DMS 273 (cell line): Measurements from ENCODE around the gene TBX5.

Experiments
- DNase-seq: peaks from one replicate; lab custom pipeline; 2025; ENCODE audit not compliant: unreplicated experiment; lab: John Stamatoyannopoulos, UW

Gene TBX5

DNA sequence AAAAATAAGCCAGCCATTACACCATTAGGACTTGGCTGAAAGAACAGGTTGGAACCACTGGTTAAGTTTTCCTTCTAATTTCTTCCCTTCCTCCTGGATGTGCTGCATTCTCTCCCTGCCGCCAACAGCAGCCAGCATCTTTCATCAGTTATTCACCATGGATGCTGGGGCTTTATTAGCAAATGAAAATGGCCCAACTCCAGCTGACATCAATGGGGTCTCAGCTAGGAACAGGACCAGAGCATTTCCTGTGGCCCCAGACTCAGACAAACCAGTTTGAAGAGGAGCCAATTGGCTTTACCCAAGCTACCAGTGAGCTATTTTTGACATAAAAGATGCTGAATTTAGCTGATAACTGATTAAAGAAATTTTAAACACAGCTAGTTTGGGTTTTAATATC lies 26.0 kb upstream of the TBX5 start:
- no peak for DNase-seq

DNA sequence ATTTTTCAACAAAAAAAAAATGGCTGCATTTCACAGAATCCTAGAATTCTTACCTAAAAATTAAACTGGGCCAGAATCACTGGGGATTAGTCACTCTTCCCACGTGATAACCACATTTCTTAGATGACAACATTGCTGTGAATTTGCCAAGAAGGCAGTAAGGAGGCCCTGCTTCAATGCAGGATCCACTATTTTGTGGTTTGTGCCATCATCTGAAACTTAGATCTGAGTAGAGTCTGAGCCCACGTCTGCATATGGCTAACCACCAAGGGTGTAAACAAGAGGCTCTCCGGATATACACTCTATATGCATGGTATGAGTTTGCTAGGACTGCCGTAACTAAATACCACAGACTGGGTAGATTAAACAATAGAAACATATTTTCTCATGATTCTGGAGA lies 24.4 kb upstream of the TBX5 start:
- no peak for DNase-seq

DNA sequence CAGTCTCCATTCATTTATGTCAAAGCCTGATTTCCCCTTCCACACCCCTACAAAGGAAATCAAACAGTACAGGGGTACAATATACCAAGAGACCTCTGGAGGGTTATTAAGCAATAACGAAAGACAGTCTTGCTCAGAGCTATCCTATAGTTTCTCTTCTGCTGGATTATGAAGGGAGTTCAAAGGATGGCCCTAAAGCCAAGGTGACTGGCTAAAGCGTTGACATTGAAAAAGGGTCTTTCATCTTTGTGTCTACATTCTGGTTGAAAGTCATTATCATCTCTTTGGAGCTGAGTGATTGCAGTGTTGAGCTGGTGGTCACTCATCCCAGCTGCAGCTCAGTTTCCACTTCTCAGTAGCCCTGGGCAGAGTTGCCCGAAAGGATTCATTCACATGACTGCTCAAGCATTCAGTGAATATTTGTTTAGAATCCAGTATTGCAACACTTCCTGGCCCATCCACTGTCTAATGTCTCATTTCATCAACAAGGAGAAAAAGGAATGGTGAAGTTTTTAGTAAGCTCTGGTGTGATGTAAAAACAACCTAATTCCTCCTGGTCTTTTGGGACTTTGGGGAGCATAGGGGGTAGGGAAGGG lies 19.2 kb upstream of the TBX5 start:
- DNase-seq: no peak

DNA sequence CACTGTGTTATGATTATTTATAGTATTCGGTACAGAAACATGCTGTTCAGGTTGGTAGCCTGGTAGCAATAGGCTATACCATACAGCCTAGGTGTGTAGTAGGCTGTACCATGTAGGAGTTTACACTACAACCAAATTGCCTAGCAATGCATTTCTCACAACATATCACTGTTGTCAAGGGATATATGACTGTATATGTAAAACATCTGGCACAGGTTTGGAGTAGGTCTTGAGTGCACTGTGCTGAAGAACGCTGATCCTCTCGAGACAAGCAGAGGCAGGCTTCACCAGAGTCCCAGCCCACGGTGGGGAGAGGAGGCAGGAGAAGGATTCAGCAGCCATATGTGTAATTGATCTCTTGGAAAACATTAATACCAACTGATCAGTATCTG lies 15.0 kb upstream of the TBX5 start:
- DNase-seq: no peak

DNA sequence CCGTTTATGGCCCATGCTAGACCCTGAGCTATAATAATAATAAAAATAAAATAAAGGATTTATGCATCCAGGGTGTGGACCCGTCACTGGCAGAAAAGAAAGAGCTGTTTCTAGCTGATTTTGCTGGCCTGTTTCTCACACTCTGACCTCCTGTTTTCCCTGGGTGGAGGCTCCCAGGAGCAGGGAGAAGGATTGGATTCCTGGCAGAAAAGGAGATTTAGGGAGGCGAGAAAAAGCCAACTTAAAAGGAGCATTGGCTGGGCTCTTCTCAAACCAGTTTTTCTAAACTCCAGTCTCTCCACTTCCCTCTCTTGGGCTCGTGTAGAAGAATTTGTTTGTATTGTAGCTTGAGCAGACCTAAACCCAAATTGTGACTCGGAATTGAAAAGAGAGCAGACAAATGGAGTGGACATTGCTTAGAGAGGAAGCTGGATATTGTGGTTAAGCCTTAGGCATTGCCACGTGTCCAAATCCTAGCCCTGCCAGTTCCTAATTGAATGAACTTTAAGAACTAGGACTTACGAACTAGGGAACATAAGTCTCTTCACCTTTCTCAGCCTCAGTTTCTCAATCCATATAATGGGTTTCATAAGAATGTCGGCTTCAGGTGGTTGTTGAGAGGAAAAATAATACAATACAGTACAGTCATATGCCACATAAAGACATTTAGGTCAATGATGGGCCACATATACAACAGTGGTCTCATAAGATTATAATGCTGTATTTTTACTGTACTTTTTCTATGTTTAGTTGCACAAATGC lies 14.4 kb upstream of the TBX5 start:
- no peak for DNase-seq

DNA sequence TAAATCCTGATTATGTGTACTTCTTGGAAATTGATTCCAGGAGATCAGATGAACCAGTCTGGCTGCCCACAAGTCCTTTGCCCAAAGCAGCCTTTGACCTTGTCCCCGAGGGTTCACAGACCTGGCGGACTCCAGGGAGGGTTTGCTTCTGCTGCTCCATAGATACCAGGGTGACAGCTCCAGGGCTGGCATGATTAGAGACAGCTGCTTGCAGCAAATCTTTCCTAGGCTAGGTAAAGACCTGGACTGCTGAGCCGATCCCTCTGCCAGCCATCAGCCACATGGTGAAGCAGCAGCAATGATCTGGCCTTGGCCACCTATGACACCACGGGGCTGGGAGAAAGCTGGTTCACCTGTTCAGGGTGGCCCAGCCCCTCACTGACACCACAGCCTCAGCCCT lies 10.1 kb upstream of the TBX5 start:
- no peak for DNase-seq

DNA sequence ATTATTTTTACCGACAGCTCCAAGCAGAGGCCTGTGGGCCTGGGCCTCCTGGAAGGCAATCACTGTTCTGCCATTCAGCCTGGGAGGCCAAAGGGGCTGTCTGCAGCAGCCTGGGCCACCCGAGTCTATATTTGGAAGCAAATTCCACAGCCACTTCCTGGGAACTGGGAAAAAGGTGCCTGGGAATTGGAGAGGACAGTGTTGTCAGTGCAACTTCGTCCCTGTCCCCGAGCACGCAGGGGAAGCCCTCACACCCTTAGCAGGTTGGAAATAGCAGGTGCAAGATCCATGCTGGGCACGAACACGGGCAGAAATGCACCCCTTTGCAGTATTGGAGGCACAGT lies 9.6 kb upstream of the TBX5 start:
- DNase-seq: no peak

DNA sequence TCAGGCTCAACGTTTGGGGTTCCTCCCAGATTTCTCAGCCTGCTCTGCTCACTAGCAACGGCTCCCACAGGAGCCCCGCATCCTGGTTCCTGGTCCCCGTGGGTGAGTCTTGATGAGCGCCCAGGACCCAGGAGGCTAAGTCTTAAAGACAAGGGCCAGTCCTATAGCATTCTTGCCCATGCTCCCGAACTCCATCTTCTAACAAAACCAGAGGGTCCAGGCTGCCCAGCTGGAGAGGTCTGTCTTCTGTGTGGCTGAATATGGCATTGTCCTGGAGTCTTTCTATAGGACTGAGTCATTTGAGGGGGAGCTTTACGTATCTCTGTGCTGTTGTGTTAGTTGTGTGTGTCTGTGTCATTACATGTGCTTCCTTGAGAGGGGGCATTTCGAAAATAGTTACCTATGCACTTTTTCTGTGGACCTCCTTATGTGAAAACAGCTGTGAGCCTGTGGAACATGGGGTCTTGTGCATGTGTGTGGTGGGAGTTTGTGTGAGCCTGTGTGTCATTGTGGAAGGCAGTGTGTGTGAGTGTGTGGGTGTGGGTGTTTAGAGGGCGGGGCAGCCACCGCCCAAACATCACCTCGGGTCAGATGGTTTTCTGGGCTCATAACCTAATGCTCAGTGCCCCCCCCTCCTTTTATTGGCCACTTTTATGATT lies 9.1 kb upstream of the TBX5 start:
- no peak for DNase-seq

DNA sequence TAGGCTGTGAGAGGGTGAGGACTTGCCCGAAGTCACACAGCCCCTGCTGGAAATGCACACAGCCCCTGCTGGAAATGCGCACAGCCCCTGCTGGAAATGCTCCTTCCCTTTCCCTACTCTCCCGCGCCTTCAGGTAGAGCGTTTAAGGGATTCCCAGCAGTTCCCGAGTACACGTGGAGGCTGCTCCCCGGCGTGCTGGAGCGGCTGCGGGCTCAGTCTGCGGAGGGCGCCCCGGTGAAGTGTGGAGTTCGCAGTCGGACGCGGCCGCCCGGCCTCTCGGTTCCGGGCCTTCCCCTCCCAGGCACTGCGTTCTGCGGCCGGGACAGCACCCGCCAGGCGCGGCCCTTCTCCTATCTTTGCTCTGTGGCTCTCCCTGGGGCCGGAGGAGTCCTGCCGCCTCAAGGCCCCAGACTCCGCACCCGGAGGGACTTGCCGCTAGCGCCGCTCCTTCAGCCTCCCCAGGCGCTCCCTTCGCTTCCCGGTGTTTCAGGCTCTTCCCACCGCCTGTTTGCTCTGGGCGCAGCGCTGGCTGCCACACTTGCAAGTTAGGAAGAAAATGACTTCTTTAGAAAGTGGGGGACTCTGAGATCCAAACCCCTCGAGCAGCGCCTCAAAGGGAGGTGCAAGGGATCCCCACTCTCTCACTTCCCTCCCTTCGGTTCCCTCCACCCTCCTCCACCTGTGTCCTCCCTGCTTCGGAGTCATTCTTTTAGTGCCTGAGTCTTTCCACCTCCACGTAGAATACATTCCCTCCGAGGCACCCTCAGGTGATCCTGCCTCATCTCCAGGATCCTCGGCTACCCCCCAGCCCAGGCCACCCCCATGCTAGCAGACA lies 8.3 kb upstream of the TBX5 start:
- DNase-seq: no peak

DNA sequence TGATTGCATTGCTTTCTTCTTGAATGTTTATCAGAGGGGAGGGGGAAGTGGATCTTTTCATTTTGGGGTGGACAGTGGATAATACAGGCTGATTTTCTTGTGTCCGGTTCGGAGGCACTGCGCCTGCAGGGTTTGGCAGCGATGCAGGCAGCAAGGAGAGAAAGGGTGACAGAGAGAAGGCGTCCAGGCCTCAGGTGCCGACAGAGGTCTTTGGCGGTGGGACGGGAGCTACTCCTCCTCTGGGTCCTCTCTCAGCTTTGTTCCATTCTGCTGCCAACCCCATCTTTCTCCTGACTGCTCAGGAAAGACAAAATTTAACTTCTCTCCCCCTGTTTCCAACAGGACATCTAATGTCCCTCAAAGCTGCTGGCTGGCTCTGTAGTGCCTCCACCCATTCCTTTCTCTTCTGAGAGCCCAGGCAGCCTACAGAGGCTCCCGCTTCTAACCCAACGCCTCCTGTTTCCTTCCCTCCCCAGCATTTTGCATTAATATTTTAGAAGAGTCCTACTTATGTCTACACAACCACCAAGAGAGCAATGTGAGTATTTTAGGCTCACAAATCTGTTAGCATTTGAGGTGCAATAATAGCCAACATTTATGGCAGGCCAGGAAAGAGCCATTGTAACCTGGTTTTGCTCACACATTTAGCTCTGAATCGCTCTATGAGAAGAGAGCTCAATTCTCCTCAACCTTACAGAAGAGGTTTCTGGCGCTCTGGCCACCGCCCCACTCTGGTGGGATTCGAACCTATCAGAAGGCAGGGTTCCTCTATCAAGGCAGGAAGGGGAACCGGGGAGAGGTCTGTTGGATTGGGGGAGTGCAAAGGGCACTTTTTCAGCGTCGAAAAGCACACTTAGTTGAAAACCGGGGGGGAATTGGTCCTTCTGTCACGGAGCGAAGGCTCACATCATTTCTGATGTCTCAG lies 7.1 kb upstream of the TBX5 start:
- no peak for DNase-seq

DNA sequence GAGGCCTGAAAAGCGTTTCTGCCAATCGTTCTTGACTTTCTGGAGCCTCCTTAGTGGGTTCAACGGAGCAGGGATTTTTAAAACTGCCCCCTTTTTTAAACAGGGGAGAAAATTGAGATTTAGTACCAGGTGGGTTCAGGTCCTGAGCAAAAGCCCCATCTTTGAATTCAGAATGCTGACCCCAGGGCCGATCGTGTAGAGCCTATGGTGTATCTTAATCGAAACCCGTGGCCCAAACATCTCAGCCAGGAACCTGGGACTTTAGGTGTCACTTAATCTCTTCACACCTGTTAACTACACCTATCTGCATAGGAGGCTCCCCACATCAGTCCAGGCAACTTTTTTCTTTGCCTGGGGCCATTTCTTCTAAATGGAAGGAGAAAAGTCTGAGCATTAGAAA lies 6.4 kb upstream of the TBX5 start:
- DNase-seq: no peak

DNA sequence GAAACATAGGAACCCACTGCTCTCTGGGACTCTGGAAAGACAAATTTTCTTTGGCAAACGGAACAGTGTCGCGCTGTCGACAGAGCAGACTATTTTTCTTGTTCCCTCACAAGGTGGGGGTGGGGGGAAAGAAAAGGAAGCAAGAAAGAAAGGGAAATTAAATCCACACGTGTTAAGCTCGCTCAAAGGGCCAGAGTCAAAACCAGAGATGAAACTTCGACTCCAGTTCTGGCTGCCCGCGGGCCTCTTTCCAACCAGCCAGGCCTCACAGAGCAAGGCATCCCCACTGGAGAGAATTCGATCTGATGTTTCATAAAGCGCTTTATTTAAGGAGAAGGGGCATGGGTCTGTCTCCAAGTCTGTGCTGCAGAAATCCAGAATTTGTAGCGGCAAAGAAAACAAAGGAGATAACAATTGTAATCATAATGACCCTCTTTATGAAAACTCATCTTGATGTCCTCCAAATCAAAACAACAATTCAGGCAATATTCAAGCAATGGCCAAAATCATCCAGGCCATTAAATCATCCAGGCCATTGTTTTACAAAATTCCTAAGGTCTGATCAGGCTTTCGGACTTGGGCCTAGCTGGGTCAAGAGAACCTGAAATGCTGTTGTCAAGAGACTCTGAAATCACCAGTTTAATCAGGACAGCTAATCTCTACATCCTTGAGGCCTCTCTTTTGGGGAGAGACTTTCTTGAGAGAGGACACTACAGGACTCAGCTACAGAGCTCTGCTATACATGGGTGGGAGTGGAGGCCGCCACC lies 5.3 kb upstream of the TBX5 start:
- DNase-seq: no peak

DNA sequence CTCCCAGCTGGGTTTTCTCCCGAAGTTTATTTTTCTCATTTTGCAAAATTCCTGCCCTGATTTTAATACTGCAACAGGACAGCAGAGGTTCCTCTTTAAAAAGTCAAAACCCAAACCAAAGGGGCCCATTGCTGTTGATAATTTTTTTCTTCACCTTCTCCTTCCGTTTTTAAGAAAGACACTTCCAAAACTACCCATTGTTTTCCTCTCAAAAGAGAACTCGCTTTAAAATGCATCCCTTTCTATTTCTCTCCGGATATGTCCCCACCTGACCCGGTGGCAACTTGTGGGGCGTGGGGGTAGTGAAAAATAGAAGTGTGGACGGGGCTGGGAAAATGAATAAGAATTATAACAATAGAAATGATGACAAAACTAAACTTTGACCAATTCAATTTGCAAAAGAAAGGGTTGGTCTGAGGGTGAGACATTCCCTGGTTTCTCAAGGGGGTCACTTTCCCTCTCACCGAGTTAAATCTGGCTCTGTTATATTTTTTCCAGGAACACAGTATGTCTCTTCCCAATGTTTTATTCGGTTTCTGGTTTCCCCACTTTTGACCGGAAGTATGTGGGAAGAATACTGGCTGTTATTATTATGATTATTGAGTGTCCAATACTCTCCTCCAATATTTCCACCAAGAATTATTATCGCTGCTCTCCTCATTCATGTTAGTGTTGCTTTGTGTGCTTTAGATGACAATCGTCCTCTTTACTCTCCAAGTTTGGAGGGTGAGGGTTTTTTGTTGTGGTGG lies 4.1 kb upstream of the TBX5 start:
- no peak for DNase-seq

DNA sequence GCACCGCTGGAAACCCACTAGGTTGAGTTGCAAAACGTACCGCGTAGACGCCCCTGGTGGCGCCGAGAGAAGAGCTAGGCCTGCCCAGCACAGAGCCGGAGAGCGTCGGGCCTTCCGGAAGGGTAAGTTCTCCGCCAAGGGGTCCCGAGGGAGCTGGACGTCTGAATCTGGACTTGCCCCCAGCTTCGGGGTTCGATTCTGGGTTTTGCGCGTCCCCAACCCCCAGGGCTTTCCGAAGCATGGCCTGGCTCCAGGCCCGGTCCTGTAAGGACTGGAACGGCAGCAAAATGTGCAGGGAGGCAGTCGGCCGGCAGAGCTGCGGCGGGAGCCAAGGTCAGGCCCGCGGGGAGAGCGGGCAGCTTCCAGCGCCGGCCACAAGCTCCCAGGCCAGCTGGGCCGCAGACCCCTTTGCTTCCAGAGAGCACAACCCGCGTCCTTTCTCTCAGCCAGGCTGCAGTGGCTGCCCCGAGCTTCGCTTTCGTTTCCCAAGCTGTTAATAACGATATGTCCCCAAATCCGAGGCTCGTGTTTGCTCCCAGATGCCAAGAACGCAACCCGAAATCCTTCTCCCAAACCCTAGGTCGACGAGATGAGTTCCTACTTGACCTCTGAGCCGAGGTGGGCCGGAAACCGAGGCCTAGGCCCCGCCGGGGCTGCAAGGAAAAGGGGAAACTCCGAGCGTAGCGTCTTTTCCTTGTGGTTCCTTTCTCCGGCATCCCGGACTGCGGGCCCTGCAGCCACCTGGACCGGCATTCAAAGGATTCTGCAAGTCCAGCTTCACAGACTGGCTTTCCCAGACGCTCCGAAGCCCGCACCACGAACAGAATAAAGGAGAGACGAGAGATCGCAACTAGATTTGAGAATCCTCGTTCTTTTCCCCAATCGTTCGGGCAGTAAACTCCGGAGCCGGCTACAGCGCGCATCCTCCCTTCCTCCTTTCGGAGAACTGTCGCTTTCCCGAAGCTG lies 3.2 kb upstream of the TBX5 start:
- DNase-seq: no peak

DNA sequence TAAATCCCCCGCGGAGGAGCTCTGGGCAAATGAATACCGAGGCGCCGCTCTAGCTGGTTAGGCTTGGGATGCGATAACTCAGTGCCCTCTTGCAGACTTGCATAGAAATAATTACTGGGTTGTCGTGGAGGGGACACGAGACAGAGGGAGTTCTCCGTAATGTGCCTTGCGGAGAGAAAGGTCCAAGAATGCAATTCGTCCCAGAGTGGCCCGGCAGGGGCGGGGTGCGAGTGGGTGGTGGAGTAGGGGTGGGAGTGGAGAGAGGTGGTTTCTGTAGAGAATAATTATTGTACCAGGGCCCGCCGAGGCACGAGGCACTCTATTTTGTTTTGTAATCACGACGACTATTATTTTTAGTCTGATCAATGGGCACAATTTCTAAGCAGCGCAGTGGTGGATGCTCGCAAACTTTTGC lies 2.5 kb upstream of the TBX5 start:
- no peak for DNase-seq

DNA sequence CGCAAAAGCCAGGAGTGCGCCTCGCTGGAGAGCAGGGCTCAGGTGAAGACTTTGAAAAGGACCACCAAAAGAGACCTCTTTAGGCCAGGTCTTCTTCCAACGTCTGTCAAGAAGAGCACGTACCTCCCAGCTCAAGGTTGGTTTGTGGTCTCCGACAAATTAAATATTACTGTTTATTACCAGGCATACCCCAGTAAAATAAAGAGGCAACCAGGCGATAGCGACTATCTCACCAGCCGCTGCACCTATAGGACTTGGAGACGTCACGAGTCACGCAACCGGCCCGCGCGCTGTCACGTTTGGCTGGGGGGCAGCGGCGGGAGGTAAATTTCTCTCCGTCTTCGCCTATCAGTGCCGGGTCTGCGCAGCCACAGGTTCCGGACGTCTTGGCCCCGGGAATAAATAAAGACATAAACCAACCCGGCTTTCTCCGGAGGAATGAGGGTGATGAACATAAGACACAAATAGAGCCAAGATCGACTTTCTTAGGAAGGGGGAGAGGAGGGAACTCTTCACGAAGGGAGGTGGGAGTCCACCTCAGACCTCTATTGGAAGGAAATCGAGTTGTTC lies 2.0 kb upstream of the TBX5 start:
- no peak for DNase-seq

DNA sequence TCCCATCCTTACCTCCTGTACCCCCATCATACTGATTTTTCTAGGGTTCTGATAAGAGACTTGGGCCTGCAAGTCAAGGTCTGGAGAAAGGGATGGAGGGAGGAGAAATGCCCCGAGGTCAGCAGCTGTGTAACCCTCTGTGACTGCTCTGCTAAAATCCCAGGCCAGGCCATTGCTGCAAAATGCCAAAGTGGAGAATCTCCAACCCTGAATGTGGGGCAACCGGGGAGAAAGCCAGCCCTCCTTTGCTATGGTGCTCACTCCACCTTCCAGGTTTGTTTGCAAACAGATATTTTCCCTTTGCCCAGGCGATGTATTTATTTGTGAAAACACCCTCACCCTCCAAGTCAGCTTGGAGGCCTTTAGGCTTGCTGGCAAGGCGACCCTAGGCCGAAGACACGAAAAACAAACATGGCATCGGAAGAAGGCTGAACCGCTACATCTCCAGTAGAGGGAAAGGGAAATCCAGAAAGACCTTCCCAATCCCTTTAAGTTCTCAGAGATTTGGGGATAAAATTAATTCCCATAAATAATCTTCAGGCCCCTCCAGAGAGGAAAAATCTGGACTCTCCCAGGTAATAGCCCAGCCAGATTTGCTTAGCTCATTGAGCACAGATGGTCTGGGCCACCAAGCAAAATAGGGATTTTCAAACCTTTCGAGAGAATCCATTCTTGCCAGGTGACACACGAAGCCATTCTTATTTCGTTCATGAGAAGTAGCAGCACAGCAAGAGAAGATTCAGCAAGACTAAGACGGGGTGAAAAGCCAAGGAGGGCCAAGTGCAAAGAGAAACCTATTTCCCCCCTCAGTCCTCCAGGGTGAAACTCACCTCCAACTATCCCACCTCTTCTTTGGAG lies 1.3 kb upstream of the TBX5 start:
- DNase-seq: no peak
